Testis (tissue), 2 donors: ENCODE measurements around the gene LPCAT2.

Source experiments
- CTCF ChIP-seq, 3 experiments: fragments of 450-650 bp in 2 of 3; fragments of 200-600 bp in 1 of 3; sonication (generic) in 1 of 3; IDR thresholded peaks; one replicate each; pipeline ENCODE4 v1.5.1; 2016 to 2019; ENCODE audit warnings: antibody characterized with exemption in 3 of 3, mild to moderate bottlenecking in 2 of 3, moderate library complexity in 1 of 3
- POLR2A ChIP-seq: fragments of 450-650 bp; IDR thresholded peaks from one replicate; pipeline ENCODE4 v1.6.1; 2017; ENCODE audit warnings: antibody characterized with exemption, mild to moderate bottlenecking, moderate library complexity

- TF ChIP-seq CTCF (IDR thresholded peaks at IDR 0.05) (no peak), POLR2A (no peak)
Measured at GRCh38 chr16:55530316-55530856, 21.5 kb downstream of the LPCAT2 start.
